WERI-Rb-1 (cell line): ENCODE data around the gene FOSB.

Source experiments
- DNase-seq: peaks from one replicate; pipeline ENCODE4 v3.0.0-alpha.2; 2020
- H3K27ac ChIP-seq: fragments of 250-450 bp; sonication (Bioruptor Pico); 2 replicates; pipeline ENCODE4 v1.5.1; 2020; ENCODE audit warnings: mild to moderate bottlenecking, moderate library complexity
- H3K27me3 ChIP-seq: fragments of 250-450 bp; sonication (Bioruptor Pico); 2 replicates; pipeline ENCODE4 v1.5.1; 2021; ENCODE audit warnings: mild to moderate bottlenecking, low read depth, moderate library complexity; ENCODE audit not compliant: insufficient read depth, severe bottlenecking
- H3K36me3 ChIP-seq: fragments of 250-450 bp; sonication (Bioruptor Pico); 2 replicates; pipeline ENCODE4 v1.5.1; 2020; ENCODE audit warnings: mild to moderate bottlenecking, moderate library complexity
- H3K4me3 ChIP-seq: 2 replicates; pipeline ENCODE4 v1.5.1; 2011; ENCODE audit warnings: low read depth, mild to moderate bottlenecking, control low read depth, low read length
- H3K9me3 ChIP-seq: fragments of 250-450 bp; sonication (Bioruptor Pico); 2 replicates; pipeline ENCODE4 v1.5.1; 2021; ENCODE audit warnings: mild to moderate bottlenecking, moderate library complexity; ENCODE audit not compliant: severe bottlenecking
- TF ChIP-seq, protein P1 (sequence below): IDR thresholded peaks from 2 replicates; pipeline ENCODE4 v1.5.1; 2011; ENCODE audit warnings: low read depth, mild to moderate bottlenecking, control low read depth, inconsistent platforms, low read length

The FOSB gene

DNA sequence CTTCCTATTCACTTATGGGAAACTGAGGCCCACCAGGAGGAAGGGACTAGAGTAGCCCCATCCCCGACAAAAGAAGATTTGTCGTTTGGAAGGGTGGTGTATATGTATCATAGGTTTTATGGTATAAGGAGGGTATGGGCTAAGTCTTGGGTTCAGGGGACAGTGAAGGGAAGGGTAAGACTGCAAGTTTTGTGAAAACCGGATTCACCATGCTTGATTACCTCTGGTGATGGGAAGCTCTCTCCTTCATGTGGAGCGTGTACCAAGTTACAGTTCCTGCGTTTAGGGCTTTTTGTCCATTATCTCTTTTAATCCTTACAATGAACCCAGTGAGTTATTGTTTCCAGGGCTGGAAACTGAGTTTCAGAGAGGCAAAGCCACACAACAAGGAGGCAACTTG lies 43.3 kb downstream of the FOSB start:
- Histone ChIP-seq H3K36me3 (peaks cover 2% of the 10 kb centered on the region), H3K27ac (no peak overlapping the region), H3K9me3 (no peaks in the 10 kb centered on the region), H3K27me3 (no peaks in the 10 kb centered on the region), H3K4me3 (no peak overlapping the region)
- DNase-seq: no peak
- TF ChIP-seq, protein P1, sequence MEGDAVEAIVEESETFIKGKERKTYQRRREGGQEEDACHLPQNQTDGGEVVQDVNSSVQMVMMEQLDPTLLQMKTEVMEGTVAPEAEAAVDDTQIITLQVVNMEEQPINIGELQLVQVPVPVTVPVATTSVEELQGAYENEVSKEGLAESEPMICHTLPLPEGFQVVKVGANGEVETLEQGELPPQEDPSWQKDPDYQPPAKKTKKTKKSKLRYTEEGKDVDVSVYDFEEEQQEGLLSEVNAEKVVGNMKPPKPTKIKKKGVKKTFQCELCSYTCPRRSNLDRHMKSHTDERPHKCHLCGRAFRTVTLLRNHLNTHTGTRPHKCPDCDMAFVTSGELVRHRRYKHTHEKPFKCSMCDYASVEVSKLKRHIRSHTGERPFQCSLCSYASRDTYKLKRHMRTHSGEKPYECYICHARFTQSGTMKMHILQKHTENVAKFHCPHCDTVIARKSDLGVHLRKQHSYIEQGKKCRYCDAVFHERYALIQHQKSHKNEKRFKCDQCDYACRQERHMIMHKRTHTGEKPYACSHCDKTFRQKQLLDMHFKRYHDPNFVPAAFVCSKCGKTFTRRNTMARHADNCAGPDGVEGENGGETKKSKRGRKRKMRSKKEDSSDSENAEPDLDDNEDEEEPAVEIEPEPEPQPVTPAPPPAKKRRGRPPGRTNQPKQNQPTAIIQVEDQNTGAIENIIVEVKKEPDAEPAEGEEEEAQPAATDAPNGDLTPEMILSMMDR: no peak

DNA sequence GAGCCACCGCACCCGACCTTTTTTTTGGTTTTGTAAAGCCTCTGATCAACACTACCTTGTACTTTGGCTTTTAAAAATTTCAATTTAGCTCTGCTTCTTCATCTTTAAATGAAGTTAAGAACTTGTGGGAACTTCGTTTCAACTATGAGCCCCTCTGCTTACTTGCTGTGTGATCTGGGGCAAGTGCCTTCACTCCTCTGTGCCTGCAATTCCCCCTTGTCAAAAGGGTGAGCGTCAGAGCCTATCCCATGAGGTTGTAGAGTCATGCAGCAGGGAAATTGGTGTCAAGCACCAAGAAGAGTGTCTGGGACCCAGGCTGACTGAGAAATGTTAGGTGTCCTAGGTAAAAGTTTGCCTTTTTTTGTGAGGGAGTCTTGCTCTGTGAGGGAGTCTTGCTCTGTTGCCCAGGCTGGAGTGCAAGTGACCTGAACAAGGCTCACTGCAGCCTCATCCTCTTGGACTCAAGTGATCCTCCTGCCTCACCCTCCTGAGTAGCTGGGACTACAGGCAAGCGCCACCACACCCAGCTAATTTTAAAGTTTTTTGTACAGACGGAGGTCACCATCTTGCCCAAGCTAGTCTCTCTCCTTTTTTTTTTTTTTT lies 45.2 kb downstream of the FOSB start:
- no peak for DNase-seq
- TF ChIP-seq, protein P1: no peak
- Histone ChIP-seq H3K9me3 (no peaks in the 10 kb centered on the region), H3K27ac (no peak overlapping the region), H3K36me3 (peaks cover 4% of the 10 kb centered on the region), H3K4me3 (no peak overlapping the region), H3K27me3 (no peaks in the 10 kb centered on the region)

GRCh38 chr19:45514376-45515051 lies 46.7 kb downstream of the FOSB start:
- no peak for DNase-seq
- no peak overlapping the region for H3K4me3 ChIP-seq
- peaks cover 16% of the 10 kb centered on the region for H3K36me3 ChIP-seq
- H3K9me3 ChIP-seq: no peaks in the 10 kb centered on the region
- no peaks in the 10 kb centered on the region for H3K27me3 ChIP-seq
- TF ChIP-seq, protein P1: no peak
- no peak overlapping the region for H3K27ac ChIP-seq

DNA sequence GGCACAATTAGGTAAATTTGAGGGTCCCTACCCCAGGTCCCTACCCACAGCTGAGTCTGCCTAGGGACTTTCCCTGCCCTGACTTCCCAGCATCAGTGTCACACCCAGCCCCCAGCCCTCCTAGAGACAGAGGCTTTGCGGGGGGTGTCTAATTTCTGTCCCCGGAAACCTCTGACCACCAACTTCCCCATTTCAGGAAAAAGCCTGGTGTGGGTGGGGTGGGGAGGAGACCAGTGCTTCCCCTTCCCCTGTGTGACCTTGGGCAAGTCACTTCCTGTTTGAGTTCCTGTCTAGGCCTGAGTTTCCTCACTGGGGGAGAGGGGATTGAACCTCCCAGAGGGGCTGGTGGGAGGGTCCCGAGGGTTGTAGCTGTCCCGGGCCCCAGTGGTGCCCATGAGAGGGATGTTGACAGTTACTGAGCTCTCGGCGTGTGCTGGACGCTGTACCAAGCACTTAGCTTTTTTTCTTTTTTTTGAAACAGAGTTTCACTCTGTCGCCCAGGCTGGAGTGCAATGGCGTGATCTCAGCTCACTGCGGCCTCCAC lies 47.4 kb downstream of the FOSB start:
- no peak for DNase-seq
- Histone ChIP-seq H3K27ac (no peak overlapping the region), H3K4me3 (no peak overlapping the region), H3K9me3 (no peaks in the 10 kb centered on the region), H3K36me3 (peaks cover 20% of the 10 kb centered on the region), H3K27me3 (no peaks in the 10 kb centered on the region)
- TF ChIP-seq, protein P1: no peak

DNA sequence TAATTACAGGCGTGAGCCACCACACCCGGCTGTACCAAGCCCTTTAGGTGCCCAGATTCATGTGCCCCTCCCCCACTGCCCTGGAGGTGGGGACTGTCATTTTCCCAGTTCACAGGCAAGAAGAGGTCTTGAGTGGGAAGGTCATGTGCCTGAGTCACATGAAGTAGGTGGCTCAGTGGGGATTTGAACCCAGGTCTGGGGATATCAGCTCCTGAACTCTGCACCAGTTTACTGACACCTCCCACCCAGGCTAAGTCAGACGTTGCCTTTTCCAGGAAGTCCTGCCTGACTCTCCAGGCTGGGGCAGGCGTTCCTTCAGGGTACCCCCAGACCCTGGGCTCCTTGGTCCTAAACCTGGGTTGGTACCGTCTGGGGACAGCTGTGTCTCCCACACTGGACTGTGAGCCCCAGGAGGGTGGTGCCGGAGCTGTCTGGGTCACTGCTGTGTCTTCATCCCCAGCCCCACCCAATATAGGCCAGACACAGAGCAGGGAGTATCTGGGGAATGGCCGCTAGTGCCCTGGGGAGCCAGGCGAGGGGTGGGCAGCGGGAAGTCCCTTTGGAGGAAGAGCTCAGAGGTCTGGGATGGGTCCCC lies 48.1 kb downstream of the FOSB start:
- H3K4me3 ChIP-seq: no peak overlapping the region
- TF ChIP-seq, protein P1: no peak
- no peaks in the 10 kb centered on the region for H3K27me3 ChIP-seq
- no peaks in the 10 kb centered on the region for H3K9me3 ChIP-seq
- H3K27ac ChIP-seq: no peak overlapping the region
- H3K36me3 ChIP-seq: peaks cover 27% of the 10 kb centered on the region
- DNase-seq: no peak
